Transverse colon (tissue), 4 donors: Measurements from ENCODE around the gene REEP6. TPM values are rescaled to one million over a fixed set of nuclear protein-coding genes. Genes with fewer than 3 reads are reported as not detected.

Source experiments
- DNase-seq: peaks from one replicate; pipeline ENCODE4 v3.0.0-alpha.2; 2019
- H3K27ac ChIP-seq, 4 donors: fragments of 200-600 bp; sonication (generic); 2 replicates each; pipeline ENCODE4 v1.5.1; 2016 to 2018; ENCODE audit warnings: inconsistent platforms in 4 of 4
- H3K27me3 ChIP-seq: fragments of 200-600 bp; sonication (generic); 2 replicates; pipeline ENCODE4 v1.5.1; 2017; ENCODE audit warnings: inconsistent platforms
- H3K36me3 ChIP-seq, 4 donors: fragments of 200-600 bp; sonication (generic); 2 replicates each; pipeline ENCODE4 v1.5.1; 2017 to 2019; ENCODE audit warnings: inconsistent platforms in 4 of 4
- H3K4me1 ChIP-seq, 4 donors: fragments of 200-600 bp; sonication (generic); 2 replicates each; pipeline ENCODE4 v1.5.1; 2017 to 2020; ENCODE audit warnings: inconsistent platforms in 4 of 4
- H3K4me3 ChIP-seq, 4 donors: fragments of 200-600 bp; sonication (generic); 1 replicate in 1 of 4; 2 replicates in 3 of 4; pipeline versions ENCODE4 v1.5.1 to v1.6.1; 2017 to 2019; ENCODE audit warnings: inconsistent platforms in 4 of 4
- H3K9me3 ChIP-seq, 2 donors: fragments of 200-600 bp; sonication (generic); 2 replicates each; pipeline ENCODE4 v1.5.1; 2017 to 2019; ENCODE audit warnings: inconsistent platforms in 2 of 2
- EP300 ChIP-seq: sonication (generic); formaldehyde crosslinking; IDR thresholded peaks from one replicate; pipeline ENCODE4 v1.6.1; 2017; ENCODE audit warnings: antibody characterized with exemption, low read depth
- POLR2A ChIP-seq: fragments of 450-650 bp; IDR thresholded peaks from one replicate; pipeline ENCODE4 v1.6.1; 2016; ENCODE audit warnings: antibody characterized with exemption, mild to moderate bottlenecking, moderate library complexity
- POLR2AphosphoS5 ChIP-seq, 3 donors: sonication (generic); formaldehyde crosslinking; IDR thresholded peaks; one replicate each; pipeline ENCODE4 v1.6.1; 2016; ENCODE audit warnings: antibody characterized with exemption in 3 of 3
- WGBS, 2 donors: methylation state at CpG; one replicate each; pipeline ENCODE4 v1.1.5; 2018; ENCODE audit warnings: low coverage in 1 of 2; 5-methylcytosine and 5-hydroxymethylcytosine counted together
- in situ Hi-C, 4 donors: fragments of 200-750 bp; cut with MboI; loops; one replicate each; pipeline versions ENCODE4 v1.15.0 to v1.15.1; 2017; ENCODE audit warnings: low sequenced_read_pairs in 3 of 4, low pct_ligation_motif_present in 1 of 4, low pct_unique_long_range_greater_than_20kb in 1 of 4
- intact Hi-C: fragments of 100-400 bp; cut with DNase I; formaldehyde crosslinking; loops from one replicate; pipeline ENCODE4 v1.15.1; 2023; ENCODE audit warnings: low total_unique reads
- total RNA-seq, 4 donors: library from RNA; depleted of rRNA; stranded (reverse); fragments of >200 nt; gene quantifications; one replicate each; pipeline ENCODE4 v1.1.0, GENCODE V29; 2016
- TF ChIP-seq, protein P1 (sequence below), 5 experiments: fragments of 200-600 bp in 3 of 5; fragments of 450-650 bp in 2 of 5; sonication (generic) in 3 of 5; IDR thresholded peaks; 1 replicate in 2 of 5; 2 replicates in 3 of 5; pipeline ENCODE4 v1.5.1; 2016 to 2017; ENCODE audit warnings: antibody characterized with exemption in 5 of 5, inconsistent platforms in 3 of 5, mild to moderate bottlenecking in 2 of 5, moderate library complexity in 1 of 5

Gene REEP6
- total RNA-seq, 4 donors from 2014 or later, result 2.2 to 3.3 TPM; not detected in 2

DNA sequence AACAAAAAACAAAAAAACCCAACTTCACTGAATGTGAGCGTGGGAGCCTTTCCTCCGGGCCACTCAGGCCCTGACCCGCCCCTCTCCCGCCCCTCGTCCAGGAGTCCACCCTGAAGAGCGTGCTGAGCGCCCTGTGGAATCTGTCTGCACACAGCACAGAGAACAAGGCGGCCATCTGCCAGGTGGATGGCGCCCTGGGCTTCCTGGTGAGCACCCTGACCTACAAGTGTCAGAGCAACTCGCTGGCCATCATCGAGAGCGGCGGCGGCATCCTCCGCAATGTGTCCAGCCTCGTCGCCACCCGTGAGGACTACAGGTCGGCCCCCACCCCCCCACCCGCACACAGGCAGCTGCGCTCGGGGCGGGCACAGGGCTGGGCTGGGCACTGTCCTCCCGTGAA, 29.1 kb upstream of the REEP6 start:
- Histone ChIP-seq H3K36me3 (no peaks in the 10 kb centered on the region), H3K27me3 (peaks cover 55% of the 10 kb centered on the region), H3K9me3 (no peaks in the 10 kb centered on the region), H3K27ac (no peak overlapping the region), H3K4me3 (no peak overlapping the region), H3K4me1 (peaks cover 0 to 22% (median 10%) of the 10 kb centered on the region in 4 donors)
- intact Hi-C loops, result no loop called here
- no peak for DNase-seq
- TF ChIP-seq POLR2A (no peak), POLR2AphosphoS5 (IDR thresholded peaks at IDR 0.05) (no peak), EP300 (no peak)
- TF ChIP-seq, protein P1, sequence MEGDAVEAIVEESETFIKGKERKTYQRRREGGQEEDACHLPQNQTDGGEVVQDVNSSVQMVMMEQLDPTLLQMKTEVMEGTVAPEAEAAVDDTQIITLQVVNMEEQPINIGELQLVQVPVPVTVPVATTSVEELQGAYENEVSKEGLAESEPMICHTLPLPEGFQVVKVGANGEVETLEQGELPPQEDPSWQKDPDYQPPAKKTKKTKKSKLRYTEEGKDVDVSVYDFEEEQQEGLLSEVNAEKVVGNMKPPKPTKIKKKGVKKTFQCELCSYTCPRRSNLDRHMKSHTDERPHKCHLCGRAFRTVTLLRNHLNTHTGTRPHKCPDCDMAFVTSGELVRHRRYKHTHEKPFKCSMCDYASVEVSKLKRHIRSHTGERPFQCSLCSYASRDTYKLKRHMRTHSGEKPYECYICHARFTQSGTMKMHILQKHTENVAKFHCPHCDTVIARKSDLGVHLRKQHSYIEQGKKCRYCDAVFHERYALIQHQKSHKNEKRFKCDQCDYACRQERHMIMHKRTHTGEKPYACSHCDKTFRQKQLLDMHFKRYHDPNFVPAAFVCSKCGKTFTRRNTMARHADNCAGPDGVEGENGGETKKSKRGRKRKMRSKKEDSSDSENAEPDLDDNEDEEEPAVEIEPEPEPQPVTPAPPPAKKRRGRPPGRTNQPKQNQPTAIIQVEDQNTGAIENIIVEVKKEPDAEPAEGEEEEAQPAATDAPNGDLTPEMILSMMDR (IDR thresholded peaks at IDR 0.05), result no peak
- WGBS, 2 donors, result 90 to 96% methylated on average over 5 to 23 of the region's 24 CpGs
- in situ Hi-C loops, result no loop called here

DNA sequence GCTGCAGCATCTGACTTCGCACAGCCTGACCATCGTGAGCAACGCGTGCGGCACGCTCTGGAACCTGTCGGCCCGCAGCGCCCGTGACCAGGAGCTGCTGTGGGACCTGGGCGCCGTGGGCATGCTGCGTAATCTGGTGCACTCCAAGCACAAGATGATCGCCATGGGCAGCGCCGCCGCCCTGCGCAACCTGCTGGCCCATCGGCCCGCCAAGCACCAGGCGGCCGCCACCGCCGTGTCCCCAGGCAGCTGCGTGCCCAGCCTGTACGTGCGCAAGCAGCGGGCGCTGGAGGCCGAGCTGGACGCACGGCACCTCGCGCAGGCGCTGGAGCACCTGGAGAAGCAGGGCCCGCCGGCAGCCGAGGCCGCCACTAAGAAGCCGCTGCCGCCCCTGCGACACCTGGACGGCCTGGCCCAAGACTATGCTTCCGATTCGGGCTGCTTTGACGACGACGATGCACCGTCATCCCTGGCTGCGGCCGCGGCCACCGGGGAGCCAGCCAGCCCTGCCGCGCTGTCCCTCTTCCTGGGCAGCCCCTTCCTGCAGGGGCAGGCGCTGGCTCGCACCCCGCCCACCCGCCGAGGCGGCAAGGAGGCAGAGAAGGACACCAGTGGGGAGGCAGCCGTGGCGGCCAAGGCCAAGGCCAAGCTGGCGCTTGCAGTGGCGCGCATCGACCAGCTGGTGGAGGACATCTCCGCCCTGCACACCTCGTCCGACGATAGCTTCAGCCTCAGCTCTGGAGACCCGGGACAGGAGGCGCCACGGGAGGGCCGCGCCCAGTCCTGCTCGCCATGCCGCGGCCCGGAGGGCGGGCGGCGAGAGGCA, 25.6 kb upstream of the REEP6 start:
- H3K27ac ChIP-seq, result no peak overlapping the region
- DNase-seq, result peak; percentile 45
- no peaks in the 10 kb centered on the region for H3K9me3 ChIP-seq
- in situ Hi-C loops (no loop called here), intact Hi-C loops (no loop called here)
- TF ChIP-seq POLR2A, result no peak
- TF ChIP-seq, protein P1 (IDR thresholded peaks at IDR 0.05), result peak; percentile 38 to 77 (median 54)
- peaks cover 59% of the 10 kb centered on the region for H3K27me3 ChIP-seq
- H3K4me1 ChIP-seq, result peaks cover 23 to 46% (median 38%) of the 10 kb centered on the region in 4 donors
- no peaks in the 10 kb centered on the region for H3K36me3 ChIP-seq
- 55% methylated on average over 43 of the region's 83 CpGs; no CpG with 5 or more reads in 1 of the 2 donors for WGBS, 2 donors
- peak overlapping the region in 1 of 4 donors; percentile 11 for H3K4me3 ChIP-seq

DNA sequence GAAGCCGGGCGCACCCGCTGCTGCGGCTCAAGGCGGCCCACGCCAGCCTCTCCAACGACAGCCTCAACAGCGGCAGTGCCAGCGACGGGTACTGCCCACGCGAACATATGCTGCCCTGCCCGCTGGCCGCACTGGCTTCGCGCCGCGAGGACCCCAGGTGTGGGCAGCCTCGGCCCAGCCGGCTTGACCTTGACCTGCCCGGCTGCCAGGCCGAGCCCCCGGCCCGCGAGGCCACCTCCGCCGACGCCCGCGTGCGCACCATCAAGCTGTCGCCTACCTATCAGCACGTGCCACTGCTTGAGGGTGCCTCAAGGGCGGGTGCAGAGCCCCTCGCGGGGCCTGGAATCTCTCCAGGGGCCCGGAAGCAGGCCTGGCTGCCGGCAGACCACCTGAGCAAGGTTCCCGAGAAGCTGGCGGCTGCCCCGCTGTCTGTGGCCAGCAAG, 24.9 kb upstream of the REEP6 start:
- WGBS, 2 donors, result 55% methylated on average over 32 of the region's 41 CpGs; no CpG with 5 or more reads in 1 of the 2 donors
- intact Hi-C loops (no loop called here), in situ Hi-C loops (no loop called here)
- no peak for DNase-seq
- no peaks in the 10 kb centered on the region for H3K9me3 ChIP-seq
- H3K4me1 ChIP-seq, result peaks cover 28 to 52% (median 45%) of the 10 kb centered on the region in 4 donors
- H3K4me3 ChIP-seq, result peak overlapping the region in 1 of 4 donors; percentile 11
- TF ChIP-seq, protein P1 (IDR thresholded peaks at IDR 0.05), result peak in 1 of 5 experiments; percentile 4
- no peak for TF ChIP-seq POLR2A
- H3K27me3 ChIP-seq, result peaks cover 66% of the 10 kb centered on the region
- H3K27ac ChIP-seq, result no peak overlapping the region
- no peaks in the 10 kb centered on the region for H3K36me3 ChIP-seq

DNA sequence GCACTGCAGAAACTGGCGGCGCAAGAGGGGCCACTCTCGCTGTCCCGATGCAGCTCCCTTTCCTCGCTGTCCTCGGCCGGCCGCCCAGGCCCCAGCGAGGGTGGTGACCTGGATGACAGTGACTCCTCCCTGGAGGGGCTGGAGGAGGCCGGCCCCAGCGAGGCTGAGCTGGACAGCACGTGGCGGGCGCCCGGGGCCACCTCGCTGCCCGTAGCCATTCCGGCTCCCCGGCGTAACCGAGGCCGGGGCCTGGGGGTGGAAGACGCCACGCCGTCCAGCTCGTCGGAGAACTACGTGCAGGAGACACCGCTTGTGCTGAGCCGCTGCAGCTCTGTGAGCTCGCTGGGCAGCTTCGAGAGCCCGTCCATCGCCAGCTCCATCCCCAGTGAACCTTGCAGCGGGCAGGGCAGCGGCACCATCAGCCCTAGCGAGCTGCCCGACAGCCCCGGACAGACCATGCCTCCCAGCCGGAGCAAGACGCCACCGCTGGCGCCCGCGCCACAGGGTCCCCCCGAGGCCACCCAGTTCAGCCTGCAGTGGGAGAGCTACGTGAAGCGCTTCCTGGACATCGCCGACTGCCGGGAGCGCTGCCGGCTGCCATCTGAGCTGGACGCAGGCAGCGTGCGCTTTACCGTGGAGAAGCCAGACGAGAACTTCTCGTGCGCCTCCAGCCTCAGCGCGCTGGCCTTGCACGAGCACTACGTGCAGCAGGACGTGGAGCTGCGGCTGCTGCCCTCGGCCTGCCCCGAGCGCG, 24.3 kb upstream of the REEP6 start:
- no peaks in the 10 kb centered on the region for H3K36me3 ChIP-seq
- no peaks in the 10 kb centered on the region for H3K9me3 ChIP-seq
- intact Hi-C loops (no loop called here), in situ Hi-C loops (no loop called here)
- TF ChIP-seq POLR2A (no peak), POLR2AphosphoS5 (IDR thresholded peaks at IDR 0.05) (no peak), EP300 (no peak)
- TF ChIP-seq, protein P1 (IDR thresholded peaks at IDR 0.05), result no peak
- no peak for DNase-seq
- no peak overlapping the region for H3K27ac ChIP-seq
- no peak overlapping the region for H3K4me3 ChIP-seq
- peaks cover 72% of the 10 kb centered on the region for H3K27me3 ChIP-seq
- peaks cover 33 to 58% (median 50%) of the 10 kb centered on the region in 4 donors for H3K4me1 ChIP-seq
- WGBS, 2 donors, result 56% methylated on average over 48 of the region's 70 CpGs; no CpG with 5 or more reads in 1 of the 2 donors
